H1 (cell line): ENCODE results near the gene ASB13. TPM values are rescaled to one million over a fixed set of nuclear protein-coding genes. Genes with fewer than 3 reads are reported as not detected.

Experiments
- CTCF ChIA-PET: fragments of 300-600 bp; sonication (Branson Sonifier 250); formaldehyde crosslinking; loops from one replicate; lab custom pipeline; 2021; ENCODE audit not compliant: partially characterized antibody; lab: Charles Lee
- POLR2A ChIA-PET: fragments of 300-600 bp; sonication (Branson Sonifier 250); formaldehyde crosslinking; loops from one replicate; lab custom pipeline; 2021; ENCODE audit warnings: inconsistent platforms; ENCODE audit not compliant: partially characterized antibody; lab: Charles Lee
- DNase-seq, 2 experiments: peaks; one replicate each; pipeline versions ENCODE4 v3.0.0 to v3.0.0-alpha.2; 2010 to 2022; ENCODE audit warnings: low spot score in 2 of 2, low read depth in 1 of 2, mixed read lengths in 1 of 2
- FAIRE-seq: peaks from 2 replicates; lab custom pipeline; 2011; peaks lifted over from hg19 to GRCh38; lab: Jason Lieb, UNC
- H2AFZ ChIP-seq: 2 replicates; pipeline ENCODE4 v1.8.1; 2012; ENCODE audit warnings: low read length, inconsistent platforms
- H2AK5ac ChIP-seq: 2 replicates; pipeline ENCODE4 v1.6.1; 2013; ENCODE audit warnings: low read depth, low read length
- H2BK120ac ChIP-seq: replicated peaks from 2 replicates; pipeline ENCODE3; 2013; ENCODE audit warnings: low read depth, low read length, inconsistent platforms
- H2BK12ac ChIP-seq: 2 replicates; pipeline ENCODE4 v1.6.1; 2013; ENCODE audit warnings: low read depth, low read length
- H2BK15ac ChIP-seq: 2 replicates; pipeline ENCODE4 v1.6.1; 2013; ENCODE audit warnings: low read length
- H2BK20ac ChIP-seq: 2 replicates; pipeline ENCODE4 v1.6.1; 2013; ENCODE audit warnings: low read length
- H2BK5ac ChIP-seq: 2 replicates; pipeline ENCODE4 v1.6.1; 2013; ENCODE audit warnings: low read depth, low read length
- H3K14ac ChIP-seq: 2 replicates; pipeline ENCODE4 v1.6.1; 2013; ENCODE audit warnings: inconsistent platforms; ENCODE audit not compliant: insufficient read length
- H3K18ac ChIP-seq: 2 replicates; pipeline ENCODE4 v1.6.1; 2013; ENCODE audit warnings: low read length; ENCODE audit errors: extremely low read depth
- H3K23ac ChIP-seq: 2 replicates; pipeline ENCODE4 v1.6.1; 2013; ENCODE audit warnings: inconsistent platforms; ENCODE audit not compliant: insufficient read length
- H3K23me2 ChIP-seq: 2 replicates; pipeline ENCODE4 v1.6.1; 2013; ENCODE audit warnings: low read depth, low read length
- H3K27ac ChIP-seq: 2 replicates; pipeline ENCODE4 v1.6.1; 2011; ENCODE audit warnings: low read depth, low read length, inconsistent platforms
- H3K27me3 ChIP-seq, 4 experiments: replicated peaks in 1 of 4; 1 replicate in 1 of 4; 2 replicates in 3 of 4; pipeline versions ENCODE4 v1.6.1 to v1.8.1; 2011 to 2013; ENCODE audit warnings: low read length in 3 of 4, mild to moderate bottlenecking in 3 of 4, inconsistent platforms in 2 of 4, mixed read lengths in 2 of 4, moderate library complexity in 1 of 4; ENCODE audit not compliant: control insufficient read depth in 3 of 4, insufficient read depth in 3 of 4; ENCODE audit errors: extremely low read depth in 1 of 4
- H3K36me3 ChIP-seq, 4 experiments: 2 replicates each; pipeline versions ENCODE4 v1.6.1 to v1.8.1; 2011 to 2013; ENCODE audit warnings: mild to moderate bottlenecking in 4 of 4, low read length in 3 of 4, moderate library complexity in 2 of 4, control low read depth in 1 of 4, inconsistent platforms in 1 of 4; ENCODE audit not compliant: insufficient read depth in 4 of 4, control insufficient read depth in 2 of 4
- H3K4ac ChIP-seq: replicated peaks from 2 replicates; pipeline ENCODE3; 2013; ENCODE audit warnings: low read length, low read depth, mixed read lengths, inconsistent platforms; ENCODE audit not compliant: insufficient read length
- H3K4me1 ChIP-seq, 4 experiments: replicated peaks in 1 of 4; 1 replicate in 1 of 4; 2 replicates in 3 of 4; pipeline versions ENCODE4 v1.6.1 to v1.8.1; 2011 to 2013; ENCODE audit warnings: low read length in 3 of 4, inconsistent platforms in 2 of 4, mixed read lengths in 1 of 4; ENCODE audit not compliant: insufficient read depth in 4 of 4, control insufficient read depth in 3 of 4
- H3K4me2 ChIP-seq, 2 experiments: 2 replicates each; pipeline versions ENCODE4 v1.6.1 to v1.8.1; 2011 to 2013; ENCODE audit warnings: low read depth in 2 of 2, low read length in 2 of 2, control low read depth in 1 of 2, inconsistent platforms in 1 of 2, mild to moderate bottlenecking in 1 of 2; ENCODE audit not compliant: insufficient read depth in 1 of 2
- H3K4me3 ChIP-seq, 4 experiments: fragments of 200-600, 300-600 bp in 1 of 4; sonication (generic), shearing (Covaris generic), sonication (Bioruptor Twin) in 1 of 4; 2 replicates each; pipeline versions ENCODE4 v1.5.1 to v1.8.1; 2011 to 2016; ENCODE audit warnings: low read length in 4 of 4, low read depth in 3 of 4, control low read depth in 2 of 4, inconsistent platforms in 2 of 4, mild to moderate bottlenecking in 2 of 4, mixed read lengths in 1 of 4, moderate library complexity in 1 of 4; ENCODE audit not compliant: insufficient read depth in 2 of 4; ENCODE audit errors: extremely low read depth in 1 of 4
- H3K56ac ChIP-seq: replicated peaks from 2 replicates; pipeline ENCODE3; 2013; ENCODE audit warnings: low read depth, mild to moderate bottlenecking, mixed read lengths, low read length, inconsistent platforms; ENCODE audit not compliant: insufficient read length
- H3K79me1 ChIP-seq: 2 replicates; pipeline ENCODE4 v1.6.1; 2013; ENCODE audit warnings: low read depth, low read length, control low read depth
- H3K79me2 ChIP-seq, 2 experiments: 2 replicates each; pipeline versions ENCODE4 v1.6.1 to v1.8.1; 2012 to 2013; ENCODE audit warnings: low read length in 2 of 2, mild to moderate bottlenecking in 2 of 2, inconsistent platforms in 1 of 2; ENCODE audit not compliant: insufficient read depth in 2 of 2, control insufficient read depth in 1 of 2
- H3K9ac ChIP-seq, 4 experiments: replicated peaks in 1 of 4; 1 replicate in 1 of 4; 2 replicates in 3 of 4; pipeline versions ENCODE4 v1.6.1 to v1.8.1; 2011 to 2013; ENCODE audit warnings: low read depth in 3 of 4, low read length in 3 of 4, control low read depth in 2 of 4, mild to moderate bottlenecking in 2 of 4, moderate library complexity in 2 of 4, inconsistent platforms in 1 of 4; ENCODE audit errors: extremely low read depth in 1 of 4
- H3K9me3 ChIP-seq, 2 experiments: 2 replicates each; pipeline versions ENCODE4 v1.6.1 to v1.8.1; 2012 to 2013; ENCODE audit warnings: mild to moderate bottlenecking in 2 of 2, moderate library complexity in 2 of 2, control low read depth in 1 of 2, inconsistent platforms in 1 of 2, low read depth in 1 of 2, low read length in 1 of 2, mixed read lengths in 1 of 2; ENCODE audit not compliant: insufficient read depth in 2 of 2
- H4K20me1 ChIP-seq, 2 experiments: replicated peaks in 1 of 2; 2 replicates each; pipeline versions ENCODE3 to v1.8.1; 2011 to 2013; ENCODE audit warnings: inconsistent platforms in 2 of 2, low read length in 2 of 2, mild to moderate bottlenecking in 1 of 2; ENCODE audit not compliant: insufficient read depth in 2 of 2, control insufficient read depth in 1 of 2
- H4K5ac ChIP-seq: 2 replicates; pipeline ENCODE4 v1.6.1; 2013; ENCODE audit warnings: low read length, low read depth, mixed read lengths, inconsistent platforms; ENCODE audit not compliant: insufficient read length
- H4K8ac ChIP-seq: 2 replicates; pipeline ENCODE4 v1.8.0; 2013; ENCODE audit warnings: mild to moderate bottlenecking, moderate library complexity, low read length, inconsistent platforms; ENCODE audit not compliant: insufficient read depth; ENCODE audit errors: extremely low read depth
- H4K91ac ChIP-seq: replicated peaks from 2 replicates; pipeline ENCODE3; 2013; ENCODE audit warnings: low read length, mixed read lengths, inconsistent platforms; ENCODE audit not compliant: insufficient read length
- BACH1 ChIP-seq: IDR thresholded peaks from 2 replicates; pipeline ENCODE4 v1.6.1; 2012; ENCODE audit warnings: low read length, improper control_type of control experiment
- GTF2F1 ChIP-seq: IDR thresholded peaks from 2 replicates; pipeline ENCODE4 v1.6.1; 2012; ENCODE audit warnings: low read depth, low read length, improper control_type of control experiment, borderline replicate concordance
- HDAC2 ChIP-seq, 2 experiments: fragments of 300-600 bp in 1 of 2; sonication (generic) in 1 of 2; IDR thresholded peaks; 2 replicates each; pipeline ENCODE4 v1.6.1; 2011 to 2012; ENCODE audit warnings: low read depth in 2 of 2, low read length in 2 of 2, mild to moderate bottlenecking in 2 of 2, moderate library complexity in 2 of 2, borderline replicate concordance in 1 of 2, inconsistent platforms in 1 of 2
- HDAC6 ChIP-seq: IDR thresholded peaks from one replicate; pipeline ENCODE4 v1.7.1; 2012; ENCODE audit warnings: low read depth, mild to moderate bottlenecking, inconsistent platforms, low read length, moderate library complexity
- KDM1A ChIP-seq: fragments of 200-600, 300-600 bp; sonication (generic); IDR thresholded peaks from 2 replicates; pipeline ENCODE4 v1.7.1; 2016; ENCODE audit warnings: mild to moderate bottlenecking, low read length, borderline replicate concordance
- KDM5A ChIP-seq: fragments of 200-600 bp; IDR thresholded peaks from 2 replicates; pipeline ENCODE4 v1.7.1; 2012; ENCODE audit warnings: mild to moderate bottlenecking, low read length, inconsistent platforms, mixed read lengths
- NANOG ChIP-seq: IDR thresholded peaks from 2 replicates; pipeline ENCODE4 v1.6.1; 2011; ENCODE audit warnings: low read length, low read depth, mild to moderate bottlenecking, inconsistent platforms; ENCODE audit not compliant: insufficient read depth, poor library complexity, severe bottlenecking
- RFX5 ChIP-seq: IDR thresholded peaks from 2 replicates; pipeline ENCODE4 v1.6.1; 2011; ENCODE audit warnings: low read depth, low read length, improper control_type of control experiment, borderline replicate concordance
- RNF2 ChIP-seq: fragments of 200-900, 300-1000 bp; sonication (generic); IDR thresholded peaks from 2 replicates; pipeline ENCODE4 v1.7.1; 2016; ENCODE audit warnings: borderline replicate concordance, low read depth, mild to moderate bottlenecking, antibody characterized with exemption, low read length; ENCODE audit not compliant: poor library complexity, severe bottlenecking; ENCODE audit errors: missing control alignments
- SP2 ChIP-seq: IDR thresholded peaks from 2 replicates; pipeline ENCODE4 v1.6.1; 2012; ENCODE audit warnings: mild to moderate bottlenecking, low read length, inconsistent platforms
- SP4 ChIP-seq: IDR thresholded peaks from 2 replicates; pipeline ENCODE4 v1.6.1; 2012; ENCODE audit warnings: low read length, inconsistent platforms
- TAF7 ChIP-seq: optimal IDR thresholded peaks from 2 replicates; pipeline ENCODE3; 2011; ENCODE audit warnings: low read depth, mild to moderate bottlenecking, inconsistent platforms, low read length, moderate library complexity, borderline replicate concordance
- WGBS, 2 experiments: shearing (Covaris generic) in 1 of 2; methylation state at CpG; one replicate each; pipeline versions ENCODE4 v1.1.6 to v1.1.7; 2013 to 2015; ENCODE audit warnings: low lambda C conversion rate in 2 of 2, mixed read lengths in 2 of 2, inconsistent platforms in 1 of 2, low coverage in 1 of 2, missing lambda C conversion rate in 1 of 2; ENCODE audit not compliant: insufficient replicate concordance in 2 of 2, insufficient coverage in 1 of 2, insufficient read length in 1 of 2; ENCODE audit errors: extremely low coverage in 1 of 2, missing lambda C conversion rate in 1 of 2; 5-methylcytosine and 5-hydroxymethylcytosine counted together
- polyA plus RNA-seq, 7 experiments: library from polyadenylated mRNA; depleted of rRNA in 3 of 7; stranded (reverse) in 5 of 7; unstranded in 2 of 7; fragments of >200 nt in 5 of 7; fragments of 200-250 nt in 2 of 7; gene quantifications; 1 replicate in 5 of 7; 2 replicates in 1 of 7; 4 replicates in 1 of 7; pipeline versions ENCODE4 v1.2.1 to v1.2.3, GENCODE V29; 2011 to 2013; ENCODE audit warnings: missing spikeins in 2 of 7, mixed read lengths in 2 of 7
- total RNA-seq: library from RNA; stranded (reverse); fragmentation: NEBNext Ultra II Directional; extraction: Animal tissue kit (Norgen Biotek cat#: 25700); gene quantifications from 2 replicates; pipeline ENCODE4 v1.2.1, GENCODE V29; 2021
- TF ChIP-seq, protein P1 (sequence below): IDR thresholded peaks from 2 replicates; pipeline ENCODE4 v1.6.1; 2011; ENCODE audit warnings: low read length, improper control_type of control experiment

ASB13 gene
- total and polyA plus RNA-seq, 2 of the 8 experiments (the other 6 are each of a cell fraction or from before 2014, with no cell fraction given): 12.3 to 20.2 TPM

DNA sequence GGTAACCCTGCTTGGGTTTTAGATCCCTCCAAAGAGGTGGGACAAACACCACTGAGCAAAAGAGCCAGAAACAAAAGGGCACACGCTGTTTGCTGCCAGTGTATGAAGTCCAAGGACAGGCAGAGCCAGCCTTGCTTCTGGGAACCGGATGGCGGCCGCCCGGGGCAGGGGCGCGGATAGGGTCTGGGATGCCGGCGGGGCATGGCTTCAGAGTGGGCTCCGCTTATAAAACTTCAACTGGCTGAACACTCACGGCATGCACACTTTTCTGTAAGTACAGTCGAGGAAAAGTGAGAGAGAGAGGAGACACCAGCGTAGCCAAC is 62.6 kb downstream of the ASB13 start:
- no peak for FAIRE-seq
- no peak overlapping the region for H4K5ac ChIP-seq
- no peaks in the 10 kb centered on the region for H4K20me1 ChIP-seq
- H2BK12ac ChIP-seq: no peak overlapping the region
- no peak overlapping the region for H3K4me2 ChIP-seq
- no peak overlapping the region for H3K9ac ChIP-seq
- H3K27ac ChIP-seq: no peak overlapping the region
- no peaks in the 10 kb centered on the region for H3K27me3 ChIP-seq
- H2BK20ac ChIP-seq: no peak overlapping the region
- H3K4me3 ChIP-seq: no peak overlapping the region
- H3K14ac ChIP-seq: no peak overlapping the region
- H3K79me1 ChIP-seq: no peaks in the 10 kb centered on the region
- no peak for DNase-seq
- no peaks in the 10 kb centered on the region for H3K4me1 ChIP-seq
- H4K8ac ChIP-seq: no peak overlapping the region; the same call in 1 of the 2 replicates
- no peak overlapping the region for H3K23ac ChIP-seq
- H3K23me2 ChIP-seq: no peaks in the 10 kb centered on the region; the same call in 1 of the 2 replicates
- no peaks in the 10 kb centered on the region for H3K79me2 ChIP-seq
- H3K18ac ChIP-seq: no peak overlapping the region
- WGBS, 2 experiments: 89% methylated on average over 13 of the region's 13 CpGs; no CpG with 5 or more reads in 1 of the 2 experiments
- no peak overlapping the region for H3K56ac ChIP-seq
- no peaks in the 10 kb centered on the region for H3K36me3 ChIP-seq
- H2BK15ac ChIP-seq: no peak overlapping the region
- no peak overlapping the region for H2AK5ac ChIP-seq
- H2BK5ac ChIP-seq: no peak overlapping the region
- no peak overlapping the region for H4K91ac ChIP-seq
- no peak overlapping the region for H3K4ac ChIP-seq
- H2BK120ac ChIP-seq: no peak overlapping the region
- H3K9me3 ChIP-seq: no peaks in the 10 kb centered on the region
- H2AFZ ChIP-seq: no peak overlapping the region
- ChIA-PET CTCF (interaction anchor here (0.6 to 3.1 kb wide), 4 partner anchors 14 to 220 kb away, joined by 5 to 10 read pairs (median 6); no protein-coding TSS in a partner anchor), POLR2A (no interaction called here)
- TF ChIP-seq SP2 (no peak), GTF2F1 (no peak), TAF7 (no peak), NANOG (no peak), HDAC6 (no peak), HDAC2 (IDR thresholded peaks at IDR 0.05; ENCODE audit: borderline replicate concordance in 1 of 2, low read depth in 2 of 2, low read length in 2 of 2) (no peak), RNF2 (no peak), SP4 (no peak), KDM5A (no peak), KDM1A (no peak), BACH1 (no peak), RFX5 (no peak)
- TF ChIP-seq, protein P1, sequence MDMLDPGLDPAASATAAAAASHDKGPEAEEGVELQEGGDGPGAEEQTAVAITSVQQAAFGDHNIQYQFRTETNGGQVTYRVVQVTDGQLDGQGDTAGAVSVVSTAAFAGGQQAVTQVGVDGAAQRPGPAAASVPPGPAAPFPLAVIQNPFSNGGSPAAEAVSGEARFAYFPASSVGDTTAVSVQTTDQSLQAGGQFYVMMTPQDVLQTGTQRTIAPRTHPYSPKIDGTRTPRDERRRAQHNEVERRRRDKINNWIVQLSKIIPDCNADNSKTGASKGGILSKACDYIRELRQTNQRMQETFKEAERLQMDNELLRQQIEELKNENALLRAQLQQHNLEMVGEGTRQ: no peak
